SK-N-SH treated with all-trans-retinoic acid at 6 μM for 48 hours (cell line): ENCODE results near the gene ATP8B2.

Source experiments
- ARNTL ChIP-seq: fragments of 450-650 bp; formaldehyde crosslinking; IDR thresholded peaks from 2 replicates; pipeline ENCODE4 v1.5.0; 2020; ENCODE audit warnings: low read depth, mild to moderate bottlenecking, moderate library complexity, borderline replicate concordance
- CREB5 ChIP-seq: fragments of 250-450 bp; sonication (Bioruptor Pico); IDR thresholded peaks from 2 replicates; pipeline ENCODE4 v1.5.1; 2020; ENCODE audit warnings: low read depth, mild to moderate bottlenecking, moderate library complexity
- CSDC2 ChIP-seq: fragments of 250-450 bp; sonication (Bioruptor Pico); IDR thresholded peaks from 2 replicates; pipeline ENCODE4 v1.5.0; 2020; ENCODE audit warnings: mild to moderate bottlenecking, moderate library complexity
- ESRRG ChIP-seq: fragments of 250-450 bp; sonication (Bioruptor Pico); IDR thresholded peaks from 2 replicates; pipeline ENCODE4 v1.6.1; 2021; ENCODE audit warnings: mild to moderate bottlenecking
- ISL1 ChIP-seq: fragments of 250-450 bp; sonication (Bioruptor Pico); IDR thresholded peaks from 2 replicates; pipeline ENCODE4 v2.1.2; 2022; ENCODE audit warnings: mild to moderate bottlenecking, moderate library complexity
- POU6F1 ChIP-seq: fragments of 250-450 bp; sonication (Bioruptor Pico); IDR thresholded peaks from 2 replicates; pipeline ENCODE4 v1.8.0; 2021; ENCODE audit warnings: low read depth, mild to moderate bottlenecking, moderate library complexity, borderline replicate concordance
- PPARA ChIP-seq: fragments of 250-450 bp; sonication (Bioruptor Pico); IDR thresholded peaks from 2 replicates; pipeline ENCODE4 v1.5.0; 2020; ENCODE audit warnings: mild to moderate bottlenecking, borderline replicate concordance
- RARB ChIP-seq: fragments of 250-450 bp; sonication (Bioruptor Pico); IDR thresholded peaks from 2 replicates; pipeline ENCODE4 v1.8.0; 2021; ENCODE audit warnings: mild to moderate bottlenecking, moderate library complexity
- TOX ChIP-seq: fragments of 250-450 bp; sonication (Bioruptor Pico); IDR thresholded peaks from 2 replicates; pipeline ENCODE4 v1.8.0; 2021; ENCODE audit warnings: mild to moderate bottlenecking, moderate library complexity, borderline replicate concordance
- ZFP3 ChIP-seq: fragments of 250-450 bp; sonication (Bioruptor Pico); IDR thresholded peaks from 2 replicates; pipeline ENCODE4 v1.5.0; 2020; ENCODE audit warnings: mild to moderate bottlenecking, moderate library complexity
- ZFP30 ChIP-seq: fragments of 450-650 bp; formaldehyde crosslinking; IDR thresholded peaks from 2 replicates; pipeline ENCODE4 v1.5.0; 2022; ENCODE audit warnings: mild to moderate bottlenecking, moderate library complexity
- ZNF8 ChIP-seq: fragments of 450-650 bp; formaldehyde crosslinking; IDR thresholded peaks from 2 replicates; pipeline ENCODE4 v1.5.0; 2020; ENCODE audit warnings: mild to moderate bottlenecking, moderate library complexity
- TF ChIP-seq, protein P1 (sequence below): fragments of 250-450 bp; sonication (Bioruptor Pico); IDR thresholded peaks from 2 replicates; pipeline ENCODE4 v1.8.0; 2020; ENCODE audit warnings: mild to moderate bottlenecking, moderate library complexity, borderline replicate concordance
- TF ChIP-seq, protein P2 (sequence below): fragments of 250-450 bp; sonication (Bioruptor Pico); IDR thresholded peaks from 2 replicates; pipeline ENCODE4 v1.5.0; 2020; ENCODE audit warnings: mild to moderate bottlenecking, moderate library complexity

GRCh38 chr1:154353966-154354365 lies 28.6 kb downstream of the ATP8B2 start:
- TF ChIP-seq, protein P1, sequence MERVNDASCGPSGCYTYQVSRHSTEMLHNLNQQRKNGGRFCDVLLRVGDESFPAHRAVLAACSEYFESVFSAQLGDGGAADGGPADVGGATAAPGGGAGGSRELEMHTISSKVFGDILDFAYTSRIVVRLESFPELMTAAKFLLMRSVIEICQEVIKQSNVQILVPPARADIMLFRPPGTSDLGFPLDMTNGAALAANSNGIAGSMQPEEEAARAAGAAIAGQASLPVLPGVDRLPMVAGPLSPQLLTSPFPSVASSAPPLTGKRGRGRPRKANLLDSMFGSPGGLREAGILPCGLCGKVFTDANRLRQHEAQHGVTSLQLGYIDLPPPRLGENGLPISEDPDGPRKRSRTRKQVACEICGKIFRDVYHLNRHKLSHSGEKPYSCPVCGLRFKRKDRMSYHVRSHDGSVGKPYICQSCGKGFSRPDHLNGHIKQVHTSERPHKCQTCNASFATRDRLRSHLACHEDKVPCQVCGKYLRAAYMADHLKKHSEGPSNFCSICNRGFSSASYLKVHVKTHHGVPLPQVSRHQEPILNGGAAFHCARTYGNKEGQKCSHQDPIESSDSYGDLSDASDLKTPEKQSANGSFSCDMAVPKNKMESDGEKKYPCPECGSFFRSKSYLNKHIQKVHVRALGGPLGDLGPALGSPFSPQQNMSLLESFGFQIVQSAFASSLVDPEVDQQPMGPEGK: no peak
- TF ChIP-seq ZNF8 (CRISPR knock-in tag) (no peak), RARB (CRISPR knock-in tag) (no peak), PPARA (CRISPR knock-in tag) (no peak), ARNTL (no peak), POU6F1 (CRISPR knock-in tag) (no peak), CREB5 (CRISPR knock-in tag) (no peak), ZFP3 (CRISPR knock-in tag) (no peak), CSDC2 (no peak), ESRRG (CRISPR knock-in tag) (no peak), TOX (CRISPR knock-in tag) (no peak), ZFP30 (CRISPR knock-in tag) (no peak), ISL1 (CRISPR knock-in tag) (no peak)
- TF ChIP-seq, protein P2, sequence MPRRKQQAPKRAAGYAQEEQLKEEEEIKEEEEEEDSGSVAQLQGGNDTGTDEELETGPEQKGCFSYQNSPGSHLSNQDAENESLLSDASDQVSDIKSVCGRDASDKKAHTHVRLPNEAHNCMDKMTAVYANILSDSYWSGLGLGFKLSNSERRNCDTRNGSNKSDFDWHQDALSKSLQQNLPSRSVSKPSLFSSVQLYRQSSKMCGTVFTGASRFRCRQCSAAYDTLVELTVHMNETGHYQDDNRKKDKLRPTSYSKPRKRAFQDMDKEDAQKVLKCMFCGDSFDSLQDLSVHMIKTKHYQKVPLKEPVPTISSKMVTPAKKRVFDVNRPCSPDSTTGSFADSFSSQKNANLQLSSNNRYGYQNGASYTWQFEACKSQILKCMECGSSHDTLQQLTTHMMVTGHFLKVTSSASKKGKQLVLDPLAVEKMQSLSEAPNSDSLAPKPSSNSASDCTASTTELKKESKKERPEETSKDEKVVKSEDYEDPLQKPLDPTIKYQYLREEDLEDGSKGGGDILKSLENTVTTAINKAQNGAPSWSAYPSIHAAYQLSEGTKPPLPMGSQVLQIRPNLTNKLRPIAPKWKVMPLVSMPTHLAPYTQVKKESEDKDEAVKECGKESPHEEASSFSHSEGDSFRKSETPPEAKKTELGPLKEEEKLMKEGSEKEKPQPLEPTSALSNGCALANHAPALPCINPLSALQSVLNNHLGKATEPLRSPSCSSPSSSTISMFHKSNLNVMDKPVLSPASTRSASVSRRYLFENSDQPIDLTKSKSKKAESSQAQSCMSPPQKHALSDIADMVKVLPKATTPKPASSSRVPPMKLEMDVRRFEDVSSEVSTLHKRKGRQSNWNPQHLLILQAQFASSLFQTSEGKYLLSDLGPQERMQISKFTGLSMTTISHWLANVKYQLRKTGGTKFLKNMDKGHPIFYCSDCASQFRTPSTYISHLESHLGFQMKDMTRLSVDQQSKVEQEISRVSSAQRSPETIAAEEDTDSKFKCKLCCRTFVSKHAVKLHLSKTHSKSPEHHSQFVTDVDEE (CRISPR knock-in tag): no peak
